Measurements from ENCODE around the gene STX1A. TPM values are rescaled to one million over a fixed set of nuclear protein-coding genes. Genes with fewer than 3 reads are reported as not detected.

STX1A gene
- total RNA-seq, 4 donors from 2014 or later = 3.6 to 10.4 (median 4.8) TPM

GRCh38 chr7:73702226-73702625 is 17.2 kb downstream of the STX1A start:
- ATAC-seq (ENCODE audit: low FRiP score) (no peak), DNase-seq (ENCODE audit: low spot score) (no peak)
- no peak for TF ChIP-seq CTCF (IDR thresholded peaks at IDR 0.05)

- TF ChIP-seq CTCF (IDR thresholded peaks at IDR 0.05) = no peak
- ATAC-seq (ENCODE audit: low FRiP score) (no peak), DNase-seq (ENCODE audit: low spot score) (no peak)
Observed at GRCh38 chr7:73701357-73701995, 18.0 kb downstream of the STX1A start.

GRCh38 chr7:73700581-73701134 is 18.8 kb downstream of the STX1A start:
- no peak for TF ChIP-seq CTCF (IDR thresholded peaks at IDR 0.05)
- ATAC-seq (ENCODE audit: low FRiP score) = no peak
- no peak for DNase-seq (ENCODE audit: low spot score)

GRCh38 chr7:73700069-73700423 is 19.4 kb downstream of the STX1A start:
- DNase-seq (ENCODE audit: low spot score) = no peak
- no peak for TF ChIP-seq CTCF (IDR thresholded peaks at IDR 0.05)
- no peak for ATAC-seq (ENCODE audit: low FRiP score)

GRCh38 chr7:73699370-73700068 is 19.9 kb downstream of the STX1A start:
- no peak for DNase-seq (ENCODE audit: low spot score)
- TF ChIP-seq CTCF (IDR thresholded peaks at IDR 0.05) = no peak
- ATAC-seq (ENCODE audit: low FRiP score) = no peak

- ATAC-seq (ENCODE audit: low FRiP score) (no peak), DNase-seq (ENCODE audit: low spot score) (no peak)
- TF ChIP-seq CTCF (IDR thresholded peaks at IDR 0.05) = no peak
Observed at GRCh38 chr7:73698410-73698809, 21.1 kb downstream of the STX1A start.

- DNase-seq (ENCODE audit: low spot score) (no peak), ATAC-seq (ENCODE audit: low FRiP score) (no peak)
- TF ChIP-seq CTCF (IDR thresholded peaks at IDR 0.05) = no peak
Observed at GRCh38 chr7:73696372-73696771, 23.1 kb downstream of the STX1A start.

Data from omental fat pad (tissue), 4 donors.